K562 (cell line): ENCODE measurements around the gene PPP3CA. TPM values are rescaled to one million over a fixed set of nuclear protein-coding genes. Genes with fewer than 3 reads are reported as not detected.

ENCODE experiments used
- ATAC-seq: fragments of 200-7000 bp; cut with Tn5 transposase; 3 replicates; pipeline ENCODE4 v1.9.1; 2020; ENCODE audit warnings: moderate library complexity
- BruUV-seq: library from RNA; stranded (reverse); fragments of 400-500 nt; replicated peaks from 2 replicates; lab custom pipeline; 2021; lab: Mats Ljungman, UMichigan
- CTCF ChIA-PET: fragments of 300-600 bp; formaldehyde crosslinking; extraction: SDS; loops from one replicate; lab custom pipeline; 2021; ENCODE audit warnings: low intra/inter-chr PET ratio; lab: Yijun Ruan, JAX
- POLR2A ChIA-PET: fragments of 300-600, 350-650 bp; sonication (Branson Sonifier 250); formaldehyde crosslinking; extraction: SDS; loops from one replicate; lab custom pipeline; 2021; ENCODE audit warnings: antibody characterized with exemption, inconsistent platforms; lab: Yijun Ruan, JAX
- DNase-seq, 4 experiments: peaks; one replicate each; pipeline versions ENCODE4 v3.0.0 to v3.0.0-alpha.2; 2011 to 2018; ENCODE audit warnings: low spot score in 3 of 4, mixed read lengths in 3 of 4; ENCODE audit errors: extremely low read depth in 1 of 4
- FAIRE-seq: peaks from 2 replicates; lab custom pipeline; 2011; peaks lifted over from hg19 to GRCh38; lab: Jason Lieb, UNC
- H2AFZ ChIP-seq: 2 replicates; pipeline ENCODE4 v1.6.0; 2011; ENCODE audit warnings: low read depth, low read length, control low read depth, inconsistent platforms
- H3K27ac ChIP-seq: fragments of 200-600 bp; 3 replicates; pipeline ENCODE4 v1.8.0; 2011; ENCODE audit warnings: low read depth, mild to moderate bottlenecking, control low read depth, inconsistent platforms, low read length, moderate library complexity, mixed read lengths; ENCODE audit errors: extremely low read depth
- H3K27me3 ChIP-seq, 2 experiments: fragments of 300-600 bp in 1 of 2; 2 replicates in 1 of 2; 3 replicates in 1 of 2; pipeline versions ENCODE4 v1.6.0 to v1.8.0; 2011; ENCODE audit warnings: inconsistent platforms in 2 of 2, low read length in 2 of 2, mild to moderate bottlenecking in 1 of 2, mixed read lengths in 1 of 2, moderate library complexity in 1 of 2; ENCODE audit not compliant: control insufficient read depth in 2 of 2, insufficient read depth in 2 of 2
- H3K36me3 ChIP-seq: fragments of 300-600 bp; 3 replicates; pipeline ENCODE4 v1.8.0; 2011; ENCODE audit warnings: mild to moderate bottlenecking, low read length, inconsistent platforms; ENCODE audit not compliant: control insufficient read depth, insufficient read depth
- H3K4me1 ChIP-seq, 2 experiments: fragments of 200-600 bp in 1 of 2; replicated peaks in 1 of 2; 2 replicates in 1 of 2; 3 replicates in 1 of 2; pipeline versions ENCODE4 v1.5.1 to v1.8.0; 2011; ENCODE audit warnings: inconsistent platforms in 2 of 2, low read length in 2 of 2, mild to moderate bottlenecking in 1 of 2, mixed read lengths in 1 of 2, moderate library complexity in 1 of 2; ENCODE audit not compliant: control insufficient read depth in 2 of 2, insufficient read depth in 2 of 2
- H3K4me2 ChIP-seq: 2 replicates; pipeline ENCODE4 v1.6.1; 2011; ENCODE audit warnings: low read length, control low read depth, inconsistent platforms, mixed read lengths; ENCODE audit not compliant: insufficient read depth
- H3K4me3 ChIP-seq: fragments of 200-600 bp; sonication (generic), shearing (Covaris generic); 2 replicates; pipeline ENCODE4 v1.5.1; 2016; ENCODE audit warnings: control low read depth, inconsistent platforms
- H3K79me2 ChIP-seq: fragments of 200-600 bp; 3 replicates; pipeline ENCODE4 v1.8.0; 2011; ENCODE audit warnings: low read length, inconsistent platforms; ENCODE audit not compliant: control insufficient read depth, insufficient read depth
- H3K9ac ChIP-seq, 2 experiments: 2 replicates each; pipeline versions ENCODE4 v1.6.0 to v1.6.1; 2011; ENCODE audit warnings: low read depth in 2 of 2, low read length in 2 of 2, control low read depth in 1 of 2, inconsistent platforms in 1 of 2, mild to moderate bottlenecking in 1 of 2, mixed read lengths in 1 of 2; ENCODE audit not compliant: insufficient read depth in 1 of 2
- H3K9me1 ChIP-seq: one replicate; pipeline ENCODE4 v1.6.0; 2011; ENCODE audit warnings: inconsistent platforms, mild to moderate bottlenecking, low read length, moderate library complexity; ENCODE audit not compliant: control insufficient read depth, insufficient read depth
- H3K9me3 ChIP-seq: replicated peaks from 2 replicates; pipeline ENCODE4 v1.5.1; 2011; ENCODE audit warnings: low read depth, low read length, inconsistent platforms; ENCODE audit not compliant: control insufficient read depth, insufficient read depth
- H4K20me1 ChIP-seq: replicated peaks from 2 replicates; pipeline ENCODE4 v1.6.1; 2011; ENCODE audit warnings: low read length, inconsistent platforms, mixed read lengths; ENCODE audit not compliant: control insufficient read depth, insufficient read depth
- ATF2 ChIP-seq: sonication (generic); formaldehyde crosslinking; IDR thresholded peaks from 2 replicates; pipeline ENCODE4 v1.8.1; 2022; ENCODE audit warnings: missing genetic modification reagents
- CBFA2T2 ChIP-seq: fragments of 450-650 bp; conservative IDR thresholded peaks from 2 replicates; pipeline ENCODE4 v1.6.1; 2017; ENCODE audit warnings: mild to moderate bottlenecking
- CHAMP1 ChIP-seq: fragments of 450-650 bp; IDR thresholded peaks from 2 replicates; pipeline ENCODE4 v1.6.1; 2016; ENCODE audit warnings: mild to moderate bottlenecking
- ESRRA ChIP-seq: fragments of 450-650 bp; IDR thresholded peaks from 2 replicates; pipeline ENCODE4 v1.6.1; 2014; ENCODE audit warnings: low read depth, mild to moderate bottlenecking, moderate library complexity, borderline replicate concordance
- ETV6 ChIP-seq, 3 experiments: fragments of 150-350 bp in 1 of 3; sonication (generic) in 1 of 3; formaldehyde crosslinking in 1 of 3; IDR thresholded peaks; 2 replicates each; pipeline versions ENCODE4 v1.6.1 to v1.8.0; 2014 to 2022; ENCODE audit warnings: borderline replicate concordance in 2 of 3, low read depth in 2 of 3, antibody characterized with exemption in 1 of 3, low read length in 1 of 3, mild to moderate bottlenecking in 1 of 3, missing genetic modification reagents in 1 of 3
- ILF3 ChIP-seq: fragments of 450-650 bp; IDR thresholded peaks from 2 replicates; pipeline ENCODE4 v1.6.1; 2018; ENCODE audit warnings: antibody characterized with exemption, mild to moderate bottlenecking, moderate library complexity, borderline replicate concordance
- NCOA6 ChIP-seq: fragments of 450-650 bp; IDR thresholded peaks from 2 replicates; pipeline ENCODE4 v1.6.1; 2017; ENCODE audit warnings: mild to moderate bottlenecking
- NR4A1 ChIP-seq, 2 experiments: fragments of 250-450 bp in 1 of 2; fragments of 450-650 bp in 1 of 2; sonication (Bioruptor Pico) in 1 of 2; IDR thresholded peaks; 2 replicates each; pipeline versions ENCODE4 v1.4.0 to v1.6.1; 2016 to 2020; ENCODE audit warnings: mild to moderate bottlenecking in 2 of 2, missing compliant biosample characterization in 1 of 2, missing genetic modification characterization in 1 of 2, moderate library complexity in 1 of 2
- SMAD4 ChIP-seq: fragments of 250-450 bp; sonication (Bioruptor Pico); conservative IDR thresholded peaks from 2 replicates; pipeline ENCODE4 v1.8.0; 2021; ENCODE audit warnings: inconsistent platforms, mild to moderate bottlenecking, moderate library complexity
- ZFP91 ChIP-seq: sonication (generic); formaldehyde crosslinking; IDR thresholded peaks from 2 replicates; pipeline ENCODE4 v1.8.0; 2022; ENCODE audit warnings: mild to moderate bottlenecking, missing genetic modification reagents
- ZNF146 ChIP-seq: IDR thresholded peaks from one replicate; pipeline ENCODE4 v1.6.1; 2018; ENCODE audit warnings: missing compliant biosample characterization; ENCODE audit not compliant: unreplicated experiment
- ZNF175 ChIP-seq: fragments of 200-800 bp; sonication (Bioruptor generic); IDR thresholded peaks from 2 replicates; pipeline ENCODE4 v1.6.1; 2016; ENCODE audit warnings: low read depth, mild to moderate bottlenecking, missing genetic modification characterization, missing compliant biosample characterization
- ZNF280A ChIP-seq: fragments of 450-650 bp; IDR thresholded peaks from 2 replicates; pipeline ENCODE4 v1.6.1; 2018; ENCODE audit warnings: mild to moderate bottlenecking, low read depth; ENCODE audit not compliant: partially characterized antibody
- WGBS: fragments of 100-300 bp; shearing (Covaris generic); methylation state at CpG from one replicate; pipeline ENCODE4 v1.1.6; 2016; ENCODE audit warnings: low coverage, mixed read lengths; ENCODE audit not compliant: insufficient coverage; ENCODE audit errors: missing lambda C conversion rate; 5-methylcytosine and 5-hydroxymethylcytosine counted together
- in situ Hi-C: fragments of 300-500 bp; cut with MboI; formaldehyde crosslinking; loops from 4 replicates; pipeline ENCODE4 v1.15.0; 2018; ENCODE audit warnings: inconsistent platforms, mixed read lengths
- intact Hi-C: fragments of 100-400 bp; cut with micrococcal nuclease; formaldehyde crosslinking; loops from 2 replicates; pipeline ENCODE4 v1.14.2; 2022
- polyA plus RNA-seq, 8 experiments: library from polyadenylated mRNA; depleted of rRNA in 4 of 8; stranded (reverse) in 5 of 8; unstranded in 3 of 8; fragments of >200 nt; fragmentation: Nextera tagmentation in 2 of 8; fragmentation: Illumina TruSeq in 1 of 8; extraction: Ambion mirVana in 2 of 8; extraction: Trizol in 1 of 8; gene quantifications; 2 replicates each; pipeline versions ENCODE4 v1.2.1 to v1.2.3, GENCODE V29; 2011 to 2014; ENCODE audit warnings: inconsistent platforms in 1 of 8, missing spikeins in 1 of 8
- total RNA-seq, 7 experiments: library from RNA; depleted of rRNA in 6 of 7; stranded (reverse); fragments of >200 nt in 6 of 7; fragmentation: Illumina TruSeq in 2 of 7; extraction: Trizol in 2 of 7; gene quantifications; 2 replicates each; pipeline versions ENCODE4 v1.2.1 to v1.2.3, GENCODE V29; 2011 to 2021; ENCODE audit warnings: low replicate concordance in 1 of 7

Gene PPP3CA
- total and polyA plus RNA-seq, 9 of the 15 experiments (the other 6 are each of a cell fraction or from before 2014, with no cell fraction given): 0.94 to 3.2 (median 1.6) TPM

GRCh38 chr4:101172369-101172768, 175.0 kb downstream of the PPP3CA start:
- WGBS: 0% methylated on average over 1 of the region's 1 CpG
- in situ Hi-C loops (no loop called here), intact Hi-C loops (no loop called here)
- no peak overlapping the region for H3K9ac ChIP-seq
- DNase-seq (no peak), FAIRE-seq (no peak), ATAC-seq (no peak)
- no TSS peak for BruUV-seq
- H3K79me2 ChIP-seq: no peaks in the 10 kb centered on the region
- no peak overlapping the region for H3K4me2 ChIP-seq
- ChIA-PET POLR2A (no interaction called here), CTCF (no interaction called here)
- H3K27ac ChIP-seq: no peak overlapping the region
- H3K27me3 ChIP-seq: no peaks in the 10 kb centered on the region
- no peaks in the 10 kb centered on the region for H3K9me3 ChIP-seq
- no peak overlapping the region for H2AFZ ChIP-seq
- H3K9me1 ChIP-seq: no peaks in the 10 kb centered on the region
- TF ChIP-seq ESRRA (no peak), ZNF175 (no peak), ETV6 (IDR thresholded peaks at IDR 0.05; ENCODE audit: borderline replicate concordance in 1 of 2, low read depth in 2 of 2, low read length in 1 of 2) (no peak), ETV6 (CRISPR knock-in tag; IDR thresholded peaks at IDR 0.05; ENCODE audit: borderline replicate concordance) (no peak), CHAMP1 (no peak), NCOA6 (no peak), NR4A1 (CRISPR knock-in tag; IDR thresholded peaks at IDR 0.05) (no peak), NR4A1 (tag; IDR thresholded peaks at IDR 0.05) (no peak), ZNF146 (CRISPR knock-in tag) (no peak), ATF2 (CRISPR knock-in tag) (no peak), ZNF280A (no peak), SMAD4 (CRISPR knock-in tag) (no peak), ZFP91 (CRISPR knock-in tag) (no peak), ILF3 (no peak), CBFA2T2 (no peak)
- no peak overlapping the region for H3K4me3 ChIP-seq
- H3K36me3 ChIP-seq: no peaks in the 10 kb centered on the region
- no peaks in the 10 kb centered on the region for H3K4me1 ChIP-seq
- no peaks in the 10 kb centered on the region for H4K20me1 ChIP-seq
